GM23338 (cell line): ENCODE data around the gene FOXP2.

ENCODE experiments used
- CREB1 ChIP-seq: fragments of 250-450 bp; sonication (Bioruptor Pico); IDR thresholded peaks from 2 replicates; pipeline ENCODE4 v1.5.0; 2020; ENCODE audit warnings: low read depth, mild to moderate bottlenecking, moderate library complexity
- EZH2 ChIP-seq: fragments of 200-600 bp; sonication (generic); IDR thresholded peaks from one replicate; pipeline ENCODE4 v1.8.0; 2017; ENCODE audit warnings: antibody characterized with exemption, mild to moderate bottlenecking, low read depth; ENCODE audit not compliant: unreplicated experiment
- EZH2phosphoT487 ChIP-seq: fragments of 200-600 bp; sonication (generic); IDR thresholded peaks from one replicate; pipeline ENCODE4 v1.8.1; 2018; ENCODE audit warnings: antibody characterized with exemption; ENCODE audit not compliant: unreplicated experiment
- POLR2AphosphoS5 ChIP-seq: IDR thresholded peaks from 2 replicates; pipeline ENCODE4 v1.6.1; 2016; ENCODE audit warnings: antibody characterized with exemption, low read depth
- STAT1 ChIP-seq: IDR thresholded peaks from one replicate; pipeline ENCODE4 v1.6.1; 2016; ENCODE audit warnings: antibody characterized with exemption; ENCODE audit not compliant: unreplicated experiment
- TF ChIP-seq, protein P1 (sequence below), 2 experiments: fragments of 200-600 bp in 1 of 2; sonication (generic) in 1 of 2; conservative IDR thresholded peaks; 2 replicates each; pipeline versions ENCODE4 v1.5.1 to v1.6.1; 2016 to 2017; ENCODE audit warnings: antibody characterized with exemption in 2 of 2, low read depth in 2 of 2, mild to moderate bottlenecking in 2 of 2, moderate library complexity in 1 of 2
- TF ChIP-seq, protein P2 (sequence below): IDR thresholded peaks from one replicate; pipeline ENCODE4 v1.6.1; 2018; ENCODE audit warnings: antibody characterized with exemption; ENCODE audit not compliant: unreplicated experiment
- TF ChIP-seq, protein P3 (sequence below): IDR thresholded peaks from 2 replicates; pipeline ENCODE4 v1.6.1; 2016; ENCODE audit warnings: antibody characterized with exemption

DNA sequence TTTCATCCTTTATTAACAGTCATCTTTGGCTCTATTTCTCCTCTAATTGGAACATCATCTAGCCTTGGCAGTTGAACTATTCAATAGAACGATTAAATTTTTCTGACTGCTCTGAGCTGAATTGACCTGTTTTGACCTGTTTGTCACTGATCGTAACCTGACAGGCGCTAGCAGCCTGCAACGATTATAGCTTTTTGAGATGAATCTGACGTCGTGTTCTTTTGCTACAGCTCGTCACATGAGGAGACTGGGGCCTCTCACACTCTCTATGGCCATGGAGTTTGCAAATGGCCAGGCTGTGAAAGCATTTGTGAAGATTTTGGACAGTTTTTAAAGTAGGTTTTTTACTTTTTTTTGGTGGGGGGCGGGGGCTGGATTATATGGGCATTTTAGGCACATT is 229.8 kb downstream of the FOXP2 start:
- TF ChIP-seq, protein P1, sequence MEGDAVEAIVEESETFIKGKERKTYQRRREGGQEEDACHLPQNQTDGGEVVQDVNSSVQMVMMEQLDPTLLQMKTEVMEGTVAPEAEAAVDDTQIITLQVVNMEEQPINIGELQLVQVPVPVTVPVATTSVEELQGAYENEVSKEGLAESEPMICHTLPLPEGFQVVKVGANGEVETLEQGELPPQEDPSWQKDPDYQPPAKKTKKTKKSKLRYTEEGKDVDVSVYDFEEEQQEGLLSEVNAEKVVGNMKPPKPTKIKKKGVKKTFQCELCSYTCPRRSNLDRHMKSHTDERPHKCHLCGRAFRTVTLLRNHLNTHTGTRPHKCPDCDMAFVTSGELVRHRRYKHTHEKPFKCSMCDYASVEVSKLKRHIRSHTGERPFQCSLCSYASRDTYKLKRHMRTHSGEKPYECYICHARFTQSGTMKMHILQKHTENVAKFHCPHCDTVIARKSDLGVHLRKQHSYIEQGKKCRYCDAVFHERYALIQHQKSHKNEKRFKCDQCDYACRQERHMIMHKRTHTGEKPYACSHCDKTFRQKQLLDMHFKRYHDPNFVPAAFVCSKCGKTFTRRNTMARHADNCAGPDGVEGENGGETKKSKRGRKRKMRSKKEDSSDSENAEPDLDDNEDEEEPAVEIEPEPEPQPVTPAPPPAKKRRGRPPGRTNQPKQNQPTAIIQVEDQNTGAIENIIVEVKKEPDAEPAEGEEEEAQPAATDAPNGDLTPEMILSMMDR (conservative IDR thresholded peaks at IDR 0.05; ENCODE audit: low read depth in 2 of 2): no peak
- TF ChIP-seq POLR2AphosphoS5 (no peak), EZH2 (no peak), CREB1 (CRISPR knock-in tag) (no peak), EZH2phosphoT487 (no peak), STAT1 (no peak)
- TF ChIP-seq, protein P2, sequence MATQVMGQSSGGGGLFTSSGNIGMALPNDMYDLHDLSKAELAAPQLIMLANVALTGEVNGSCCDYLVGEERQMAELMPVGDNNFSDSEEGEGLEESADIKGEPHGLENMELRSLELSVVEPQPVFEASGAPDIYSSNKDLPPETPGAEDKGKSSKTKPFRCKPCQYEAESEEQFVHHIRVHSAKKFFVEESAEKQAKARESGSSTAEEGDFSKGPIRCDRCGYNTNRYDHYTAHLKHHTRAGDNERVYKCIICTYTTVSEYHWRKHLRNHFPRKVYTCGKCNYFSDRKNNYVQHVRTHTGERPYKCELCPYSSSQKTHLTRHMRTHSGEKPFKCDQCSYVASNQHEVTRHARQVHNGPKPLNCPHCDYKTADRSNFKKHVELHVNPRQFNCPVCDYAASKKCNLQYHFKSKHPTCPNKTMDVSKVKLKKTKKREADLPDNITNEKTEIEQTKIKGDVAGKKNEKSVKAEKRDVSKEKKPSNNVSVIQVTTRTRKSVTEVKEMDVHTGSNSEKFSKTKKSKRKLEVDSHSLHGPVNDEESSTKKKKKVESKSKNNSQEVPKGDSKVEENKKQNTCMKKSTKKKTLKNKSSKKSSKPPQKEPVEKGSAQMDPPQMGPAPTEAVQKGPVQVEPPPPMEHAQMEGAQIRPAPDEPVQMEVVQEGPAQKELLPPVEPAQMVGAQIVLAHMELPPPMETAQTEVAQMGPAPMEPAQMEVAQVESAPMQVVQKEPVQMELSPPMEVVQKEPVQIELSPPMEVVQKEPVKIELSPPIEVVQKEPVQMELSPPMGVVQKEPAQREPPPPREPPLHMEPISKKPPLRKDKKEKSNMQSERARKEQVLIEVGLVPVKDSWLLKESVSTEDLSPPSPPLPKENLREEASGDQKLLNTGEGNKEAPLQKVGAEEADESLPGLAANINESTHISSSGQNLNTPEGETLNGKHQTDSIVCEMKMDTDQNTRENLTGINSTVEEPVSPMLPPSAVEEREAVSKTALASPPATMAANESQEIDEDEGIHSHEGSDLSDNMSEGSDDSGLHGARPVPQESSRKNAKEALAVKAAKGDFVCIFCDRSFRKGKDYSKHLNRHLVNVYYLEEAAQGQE: no peak
- TF ChIP-seq, protein P3, sequence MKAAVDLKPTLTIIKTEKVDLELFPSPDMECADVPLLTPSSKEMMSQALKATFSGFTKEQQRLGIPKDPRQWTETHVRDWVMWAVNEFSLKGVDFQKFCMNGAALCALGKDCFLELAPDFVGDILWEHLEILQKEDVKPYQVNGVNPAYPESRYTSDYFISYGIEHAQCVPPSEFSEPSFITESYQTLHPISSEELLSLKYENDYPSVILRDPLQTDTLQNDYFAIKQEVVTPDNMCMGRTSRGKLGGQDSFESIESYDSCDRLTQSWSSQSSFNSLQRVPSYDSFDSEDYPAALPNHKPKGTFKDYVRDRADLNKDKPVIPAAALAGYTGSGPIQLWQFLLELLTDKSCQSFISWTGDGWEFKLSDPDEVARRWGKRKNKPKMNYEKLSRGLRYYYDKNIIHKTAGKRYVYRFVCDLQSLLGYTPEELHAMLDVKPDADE: no peak
